GM23338 (cell line): ENCODE results near the gene USH2A. TPM values are rescaled to one million over a fixed set of nuclear protein-coding genes. Genes with fewer than 3 reads are reported as not detected.
A peak's percentile ranks its signal among the peaks of the same experiment; 100 is the strongest.

Experiments
- ATAC-seq: fragments of 200-7000 bp; cut with Tn5 transposase; 3 replicates; pipeline ENCODE4 v1.9.1; 2020
- DNase-seq: peaks from one replicate; pipeline ENCODE4 v3.0.0-alpha.2; 2015; ENCODE audit warnings: low spot score
- H2AFZ ChIP-seq: fragments of 200-600 bp; sonication (generic); 2 replicates; pipeline ENCODE4 v1.8.0; 2016; ENCODE audit warnings: antibody characterized with exemption, mild to moderate bottlenecking, moderate library complexity
- H3F3A ChIP-seq: fragments of 200-600 bp; sonication (generic); replicated peaks from 2 replicates; pipeline ENCODE4 v1.8.0; 2017; ENCODE audit warnings: antibody characterized with exemption, mixed run types, low read depth
- H3K27ac ChIP-seq: fragments of 200-600 bp; sonication (generic); 2 replicates; pipeline ENCODE4 v1.6.1; 2016; ENCODE audit warnings: low read depth
- H3K27me3 ChIP-seq: fragments of 200-600 bp; sonication (generic); 2 replicates; pipeline ENCODE4 v1.8.0; 2016; ENCODE audit warnings: mild to moderate bottlenecking, mixed run types, moderate library complexity; ENCODE audit not compliant: insufficient read depth
- H3K36me3 ChIP-seq: fragments of 200-600 bp; sonication (generic); 2 replicates; pipeline ENCODE4 v1.8.0; 2016; ENCODE audit warnings: mild to moderate bottlenecking; ENCODE audit not compliant: insufficient read depth
- H3K4me1 ChIP-seq: fragments of 200-600 bp; sonication (generic); 2 replicates; pipeline ENCODE4 v1.8.0; 2016; ENCODE audit warnings: mild to moderate bottlenecking, moderate library complexity; ENCODE audit not compliant: insufficient read depth
- H3K4me2 ChIP-seq: fragments of 200-600 bp; sonication (generic); 2 replicates; pipeline ENCODE4 v1.7.1; 2017; ENCODE audit warnings: mixed run types
- H3K4me3 ChIP-seq: fragments of 200-600 bp; sonication (generic); 2 replicates; pipeline ENCODE4 v1.6.1; 2016; ENCODE audit warnings: mixed run types
- H3K79me2 ChIP-seq: fragments of 200-600 bp; sonication (generic); replicated peaks from 2 replicates; pipeline ENCODE4 v1.8.0; 2017; ENCODE audit warnings: mild to moderate bottlenecking; ENCODE audit not compliant: insufficient read depth
- H3K9me2 ChIP-seq: fragments of 200-600 bp; sonication (generic); 2 replicates; pipeline ENCODE4 v1.8.0; 2017; ENCODE audit not compliant: insufficient read depth
- H4K20me1 ChIP-seq: fragments of 200-600 bp; sonication (generic); replicated peaks from 2 replicates; pipeline ENCODE4 v1.8.0; 2017; ENCODE audit warnings: mild to moderate bottlenecking; ENCODE audit not compliant: insufficient read depth
- H3K27ac Mint-ChIP-seq: 2 replicates; pipeline ENCODE4 v1.8.0; 2020; ENCODE audit warnings: inconsistent platforms, mild to moderate bottlenecking, moderate library complexity, mixed read lengths
- H3K27me3 Mint-ChIP-seq: 3 replicates; pipeline ENCODE4 v1.8.0; 2022; ENCODE audit warnings: low read depth, mild to moderate bottlenecking, moderate library complexity, mixed read lengths, inconsistent platforms; ENCODE audit not compliant: insufficient read depth, poor library complexity
- H3K36me3 Mint-ChIP-seq: 3 replicates; pipeline ENCODE4 v1.8.0; 2021; ENCODE audit warnings: low read depth, mild to moderate bottlenecking, inconsistent platforms, moderate library complexity, mixed read lengths
- H3K4me1 Mint-ChIP-seq: 3 replicates; pipeline ENCODE4 v1.8.0; 2020; ENCODE audit warnings: mild to moderate bottlenecking, inconsistent platforms, mixed read lengths
- H3K4me3 Mint-ChIP-seq: 3 replicates; pipeline ENCODE4 v1.8.0; 2021; ENCODE audit warnings: moderate library complexity, mild to moderate bottlenecking, inconsistent platforms, mixed read lengths
- H3K9me3 Mint-ChIP-seq: 3 replicates; pipeline ENCODE4 v1.8.0; 2020; ENCODE audit warnings: moderate library complexity, mild to moderate bottlenecking, inconsistent platforms, mixed read lengths
- CREB1 ChIP-seq: fragments of 250-450 bp; sonication (Bioruptor Pico); IDR thresholded peaks from 2 replicates; pipeline ENCODE4 v1.5.0; 2020; ENCODE audit warnings: low read depth, mild to moderate bottlenecking, moderate library complexity
- ETS1 ChIP-seq: IDR thresholded peaks from 2 replicates; pipeline ENCODE4 v1.6.1; 2016; ENCODE audit warnings: antibody characterized with exemption
- JUNB ChIP-seq: IDR thresholded peaks from one replicate; pipeline ENCODE4 v1.6.1; 2016; ENCODE audit warnings: antibody characterized with exemption; ENCODE audit not compliant: unreplicated experiment
- NANOG ChIP-seq: IDR thresholded peaks from 2 replicates; pipeline ENCODE4 v1.6.1; 2016; ENCODE audit warnings: antibody characterized with exemption, borderline replicate concordance
- ZNF331 ChIP-seq: fragments of 250-450 bp; sonication (Bioruptor Pico); IDR thresholded peaks from 2 replicates; pipeline ENCODE4 v1.5.0; 2020; ENCODE audit warnings: low read depth, mild to moderate bottlenecking, moderate library complexity
- ZNF462 ChIP-seq: fragments of 250-450 bp; sonication (Bioruptor Pico); IDR thresholded peaks from 2 replicates; pipeline ENCODE4 v1.5.0; 2020; ENCODE audit warnings: mild to moderate bottlenecking, moderate library complexity
- polyA plus RNA-seq: library from polyadenylated mRNA; unstranded; fragments of >200 nt; fragmentation: Nextera tagmentation; extraction: Ambion mirVana; gene quantifications from 2 replicates; pipeline ENCODE4 v1.2.1, GENCODE V29; 2016
- total RNA-seq: library from RNA; depleted of rRNA; stranded (reverse); fragments of >200 nt; shearing (Covaris generic); gene quantifications from 2 replicates; pipeline ENCODE4 v1.2.3, GENCODE V29; 2014
- TF ChIP-seq, protein P1 (sequence below), 2 experiments: fragments of 200-600 bp in 1 of 2; sonication (generic) in 1 of 2; conservative IDR thresholded peaks; 2 replicates each; pipeline versions ENCODE4 v1.5.1 to v1.6.1; 2016 to 2017; ENCODE audit warnings: antibody characterized with exemption in 2 of 2, low read depth in 2 of 2, mild to moderate bottlenecking in 2 of 2, moderate library complexity in 1 of 2

The USH2A gene
- total and polyA plus RNA-seq, 2 experiments from 2014 or later = 0.03 TPM

DNA sequence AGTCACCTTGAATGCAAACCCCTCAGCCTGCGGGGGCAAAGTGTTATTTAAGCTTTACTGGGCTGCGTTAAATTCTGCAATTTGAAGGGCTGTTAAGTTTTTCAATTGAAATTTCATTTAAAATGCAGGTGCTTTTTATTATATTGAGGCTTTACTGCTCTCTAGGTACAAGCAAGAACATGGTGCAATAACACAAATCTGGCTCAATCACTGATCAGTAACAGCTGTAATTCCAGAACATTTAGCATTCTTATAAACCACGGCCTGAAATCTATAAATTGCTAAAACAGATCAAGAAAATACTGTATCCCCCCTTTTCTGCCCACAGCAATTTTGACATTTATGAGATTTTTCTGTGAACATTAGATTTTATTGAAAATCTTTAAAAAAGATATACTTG, 533.4 kb downstream of the USH2A start:
- Histone ChIP-seq H4K20me1 (no peaks in the 10 kb centered on the region), H3K79me2 (no peaks in the 10 kb centered on the region), H3K4me2 (no peak overlapping the region), H2AFZ (no peak overlapping the region), H3F3A (no peaks in the 10 kb centered on the region), H3K27ac (no peak overlapping the region), H3K36me3 (no peaks in the 10 kb centered on the region), H3K27me3 (no peaks in the 10 kb centered on the region), H3K9me2 (no peaks in the 10 kb centered on the region), H3K4me1 (no peaks in the 10 kb centered on the region), H3K4me3 (no peak overlapping the region)
- H3K4me3 Mint-ChIP-seq = no peak overlapping the region
- H3K4me1 Mint-ChIP-seq = no peaks in the 10 kb centered on the region
- no peak for TF ChIP-seq JUNB
- no peak for TF ChIP-seq CREB1
- no peak for TF ChIP-seq ZNF462 (CRISPR knock-in tag)
- no peak for TF ChIP-seq NANOG
- TF ChIP-seq ETS1 = no peak
- DNase-seq (no peak), ATAC-seq (no peak)
- no peaks in the 10 kb centered on the region for H3K27me3 Mint-ChIP-seq
- H3K9me3 Mint-ChIP-seq = no peaks in the 10 kb centered on the region
- no peaks in the 10 kb centered on the region for H3K36me3 Mint-ChIP-seq
- H3K27ac Mint-ChIP-seq = no peak overlapping the region

GRCh38 chr1:215888159-215888558, 535.1 kb downstream of the USH2A start:
- no peak overlapping the region for H3K27ac Mint-ChIP-seq
- no peak overlapping the region for H3K4me3 Mint-ChIP-seq
- no peaks in the 10 kb centered on the region for H3K36me3 Mint-ChIP-seq
- no peak overlapping the region for H3K27ac ChIP-seq
- DNase-seq = peak; percentile 14
- no peaks in the 10 kb centered on the region for H3K9me3 Mint-ChIP-seq
- no peaks in the 10 kb centered on the region for H3K79me2 ChIP-seq
- ATAC-seq = peak; percentile 52; the same call in 2 of the 3 replicates
- no peaks in the 10 kb centered on the region for H3K36me3 ChIP-seq
- no peaks in the 10 kb centered on the region for H3K4me1 ChIP-seq
- H3K27me3 ChIP-seq = no peaks in the 10 kb centered on the region
- no peaks in the 10 kb centered on the region for H3K9me2 ChIP-seq
- H2AFZ ChIP-seq = peak overlapping the region; percentile 4; the same call in 1 of the 2 replicates
- no peaks in the 10 kb centered on the region for H3K4me1 Mint-ChIP-seq
- no peaks in the 10 kb centered on the region for H3F3A ChIP-seq
- H3K4me2 ChIP-seq = no peak overlapping the region
- no peaks in the 10 kb centered on the region for H3K27me3 Mint-ChIP-seq
- H3K4me3 ChIP-seq = no peak overlapping the region
- no peak for TF ChIP-seq ZNF331
- TF ChIP-seq, protein P1, sequence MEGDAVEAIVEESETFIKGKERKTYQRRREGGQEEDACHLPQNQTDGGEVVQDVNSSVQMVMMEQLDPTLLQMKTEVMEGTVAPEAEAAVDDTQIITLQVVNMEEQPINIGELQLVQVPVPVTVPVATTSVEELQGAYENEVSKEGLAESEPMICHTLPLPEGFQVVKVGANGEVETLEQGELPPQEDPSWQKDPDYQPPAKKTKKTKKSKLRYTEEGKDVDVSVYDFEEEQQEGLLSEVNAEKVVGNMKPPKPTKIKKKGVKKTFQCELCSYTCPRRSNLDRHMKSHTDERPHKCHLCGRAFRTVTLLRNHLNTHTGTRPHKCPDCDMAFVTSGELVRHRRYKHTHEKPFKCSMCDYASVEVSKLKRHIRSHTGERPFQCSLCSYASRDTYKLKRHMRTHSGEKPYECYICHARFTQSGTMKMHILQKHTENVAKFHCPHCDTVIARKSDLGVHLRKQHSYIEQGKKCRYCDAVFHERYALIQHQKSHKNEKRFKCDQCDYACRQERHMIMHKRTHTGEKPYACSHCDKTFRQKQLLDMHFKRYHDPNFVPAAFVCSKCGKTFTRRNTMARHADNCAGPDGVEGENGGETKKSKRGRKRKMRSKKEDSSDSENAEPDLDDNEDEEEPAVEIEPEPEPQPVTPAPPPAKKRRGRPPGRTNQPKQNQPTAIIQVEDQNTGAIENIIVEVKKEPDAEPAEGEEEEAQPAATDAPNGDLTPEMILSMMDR (conservative IDR thresholded peaks at IDR 0.05; ENCODE audit: low read depth in 2 of 2) = peak; percentile 20 to 57; a peak in 3 of 4 replicates
- H4K20me1 ChIP-seq = no peaks in the 10 kb centered on the region
